NT2/D1 (cell line): ENCODE results near the gene DUSP10.

Source experiments
- DNase-seq: peaks from one replicate; pipeline ENCODE4 v3.0.0-alpha.2; 2011; ENCODE audit warnings: low read depth, low spot score
- H3K27me3 ChIP-seq: 2 replicates; pipeline ENCODE4 v1.6.0; 2011; ENCODE audit warnings: mild to moderate bottlenecking; ENCODE audit not compliant: insufficient read length, insufficient read depth
- H3K36me3 ChIP-seq: 2 replicates; pipeline ENCODE4 v1.6.1; 2011; ENCODE audit warnings: mild to moderate bottlenecking, low read length, mixed read lengths; ENCODE audit not compliant: insufficient read depth, insufficient read length
- H3K4me1 ChIP-seq: 2 replicates; pipeline ENCODE4 v1.5.1; 2011; ENCODE audit not compliant: insufficient read depth, insufficient read length
- H3K4me3 ChIP-seq: 2 replicates; pipeline ENCODE4 v1.5.1; 2011; ENCODE audit warnings: low read depth; ENCODE audit not compliant: insufficient read length
- H3K9ac ChIP-seq: 2 replicates; pipeline ENCODE4 v1.6.0; 2011; ENCODE audit warnings: low read depth; ENCODE audit not compliant: insufficient read length
- H3K9me3 ChIP-seq: 2 replicates; pipeline ENCODE4 v1.5.1; 2011; ENCODE audit warnings: mild to moderate bottlenecking, low read length; ENCODE audit not compliant: insufficient read depth
- SUZ12 ChIP-seq: IDR thresholded peaks from 2 replicates; pipeline ENCODE4 v1.6.1; 2011; ENCODE audit not compliant: insufficient read length, insufficient read depth; ENCODE audit errors: extremely low read depth
- YY1 ChIP-seq: IDR thresholded peaks from 2 replicates; pipeline ENCODE4 v1.6.1; 2011; ENCODE audit not compliant: insufficient read length, insufficient read depth
- ZNF274 ChIP-seq: IDR thresholded peaks from 2 replicates; pipeline ENCODE4 v1.6.1; 2011; ENCODE audit warnings: mild to moderate bottlenecking, low read depth, low read length

Gene DUSP10

DNA sequence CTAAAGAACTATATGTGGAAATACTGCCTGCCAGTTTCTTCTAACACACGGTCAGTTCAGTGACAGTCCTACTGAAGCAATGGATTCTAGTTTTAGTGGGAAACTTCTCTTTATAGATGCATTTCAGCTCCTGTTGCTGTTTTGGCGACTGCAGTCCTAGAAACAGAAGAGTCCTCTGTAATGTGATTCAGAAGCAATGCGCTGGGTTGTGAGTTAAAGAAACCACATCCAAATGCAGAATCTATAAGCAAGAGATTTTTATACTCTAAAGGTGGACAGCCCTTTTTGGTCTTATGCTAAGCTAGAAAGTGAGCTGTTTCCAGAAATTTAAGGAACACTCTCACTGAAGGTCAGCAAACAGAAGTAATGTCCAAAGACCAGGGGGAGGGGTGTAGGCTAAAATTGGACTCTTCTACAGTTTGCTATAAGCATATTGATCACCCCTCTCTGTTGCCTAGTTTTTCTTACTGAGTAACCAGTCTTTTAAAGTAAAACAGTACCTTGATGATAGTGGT lies 30.8 kb downstream of the DUSP10 start:
- Histone ChIP-seq H3K9ac (no peak overlapping the region), H3K9me3 (peaks cover 29% of the 10 kb centered on the region), H3K4me3 (no peak overlapping the region), H3K4me1 (peaks cover 8% of the 10 kb centered on the region), H3K27me3 (no peaks in the 10 kb centered on the region), H3K36me3 (peaks cover 10% of the 10 kb centered on the region)
- no peak for TF ChIP-seq ZNF274
- TF ChIP-seq YY1, result no peak
- no peak for TF ChIP-seq SUZ12
- DNase-seq, result no peak

- DNase-seq, result no peak
- peaks cover 25% of the 10 kb centered on the region for H3K9me3 ChIP-seq
- TF ChIP-seq ZNF274 (no peak), SUZ12 (no peak), YY1 (no peak)
- no peak overlapping the region for H3K4me3 ChIP-seq
- H3K9ac ChIP-seq, result no peak overlapping the region
- H3K36me3 ChIP-seq, result peaks cover 19% of the 10 kb centered on the region
- H3K27me3 ChIP-seq, result no peaks in the 10 kb centered on the region
- peaks cover 8% of the 10 kb centered on the region for H3K4me1 ChIP-seq
Observed at GRCh38 chr1:221709854-221710253, 32.0 kb downstream of the DUSP10 start.

DNA sequence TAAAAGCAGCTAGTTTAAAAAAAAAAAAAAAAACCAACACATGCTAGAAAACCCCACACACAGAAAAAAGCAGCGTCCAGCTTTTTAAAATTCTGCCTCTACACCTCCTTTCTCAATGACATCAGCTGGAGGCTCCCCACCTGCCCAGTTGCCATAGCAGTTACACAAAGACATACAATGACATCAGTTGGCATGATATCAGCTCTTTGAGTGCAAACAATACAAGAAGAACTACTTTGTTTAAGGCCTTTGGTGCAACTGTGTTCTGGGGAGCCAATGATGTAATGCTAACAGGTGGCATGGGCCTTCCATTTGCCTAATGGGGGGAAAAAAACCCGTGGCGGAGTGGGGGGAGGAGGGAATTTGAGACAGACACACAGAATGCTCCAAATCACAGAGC lies 32.9 kb downstream of the DUSP10 start:
- Histone ChIP-seq H3K4me1 (peaks cover 6% of the 10 kb centered on the region), H3K9me3 (peaks cover 16% of the 10 kb centered on the region), H3K9ac (no peak overlapping the region), H3K36me3 (peaks cover 25% of the 10 kb centered on the region), H3K27me3 (no peaks in the 10 kb centered on the region), H3K4me3 (no peak overlapping the region)
- no peak for DNase-seq
- TF ChIP-seq SUZ12 (no peak), YY1 (no peak), ZNF274 (no peak)

GRCh38 chr1:221708076-221708571 lies 33.8 kb downstream of the DUSP10 start:
- Histone ChIP-seq H3K4me3 (no peak overlapping the region), H3K36me3 (peaks cover 31% of the 10 kb centered on the region), H3K4me1 (peaks cover 6% of the 10 kb centered on the region), H3K9ac (no peak overlapping the region), H3K9me3 (peaks cover 9% of the 10 kb centered on the region; the same call in 1 of the 2 replicates), H3K27me3 (no peaks in the 10 kb centered on the region)
- DNase-seq, result no peak
- no peak for TF ChIP-seq SUZ12
- TF ChIP-seq ZNF274, result no peak
- no peak for TF ChIP-seq YY1

- Histone ChIP-seq H3K4me1 (peaks cover 3% of the 10 kb centered on the region), H3K9ac (no peak overlapping the region), H3K27me3 (no peaks in the 10 kb centered on the region), H3K9me3 (no peaks in the 10 kb centered on the region), H3K4me3 (no peak overlapping the region), H3K36me3 (peaks cover 34% of the 10 kb centered on the region)
- DNase-seq, result no peak
- TF ChIP-seq SUZ12, result no peak
- no peak for TF ChIP-seq YY1
- no peak for TF ChIP-seq ZNF274
Observed at GRCh38 chr1:221706876-221707582, 34.9 kb downstream of the DUSP10 start.

- TF ChIP-seq SUZ12 (no peak), YY1 (no peak), ZNF274 (no peak)
- H3K36me3 ChIP-seq, result peaks cover 40% of the 10 kb centered on the region
- peaks cover 3% of the 10 kb centered on the region for H3K4me1 ChIP-seq
- H3K9ac ChIP-seq, result no peak overlapping the region
- DNase-seq, result no peak
- H3K4me3 ChIP-seq, result no peak overlapping the region
- H3K27me3 ChIP-seq, result no peaks in the 10 kb centered on the region
- no peaks in the 10 kb centered on the region for H3K9me3 ChIP-seq
Observed at GRCh38 chr1:221706191-221706590, 35.7 kb downstream of the DUSP10 start.

- H3K4me1 ChIP-seq, result peaks cover 3% of the 10 kb centered on the region
- no peak for DNase-seq
- peaks cover 40% of the 10 kb centered on the region for H3K36me3 ChIP-seq
- H3K9me3 ChIP-seq, result no peaks in the 10 kb centered on the region
- H3K27me3 ChIP-seq, result no peaks in the 10 kb centered on the region
- no peak for TF ChIP-seq YY1
- TF ChIP-seq ZNF274, result no peak
- TF ChIP-seq SUZ12, result no peak
- H3K9ac ChIP-seq, result no peak overlapping the region
- no peak overlapping the region for H3K4me3 ChIP-seq
Observed at GRCh38 chr1:221704306-221704705, 37.6 kb downstream of the DUSP10 start.
